Esophagus squamous epithelium (tissue), 4 donors: Measurements from ENCODE around the gene KLHL29.

Source experiments
- CTCF ChIP-seq, 6 experiments: fragments of 450-650 bp in 4 of 6; fragments of 200-600 bp in 2 of 6; sonication (generic) in 2 of 6; IDR thresholded peaks; one replicate each; pipeline ENCODE4 v1.5.1; 2016 to 2019; ENCODE audit warnings: antibody characterized with exemption in 6 of 6, mild to moderate bottlenecking in 4 of 6, moderate library complexity in 4 of 6
- POLR2A ChIP-seq, 4 donors: fragments of 450-650 bp; IDR thresholded peaks; one replicate each; pipeline ENCODE4 v1.6.1; 2017; ENCODE audit warnings: antibody characterized with exemption in 4 of 4, mild to moderate bottlenecking in 4 of 4, moderate library complexity in 3 of 4

- TF ChIP-seq CTCF (IDR thresholded peaks at IDR 0.05), result no peak
- no peak for TF ChIP-seq POLR2A (IDR thresholded peaks at IDR 0.05)
Measured at GRCh38 chr2:23367760-23368159, 17.2 kb upstream of the KLHL29 start.
